Peyer's patch (tissue), 4 donors: ENCODE measurements around the gene ATP11A. TPM values are rescaled to one million over a fixed set of nuclear protein-coding genes. Genes with fewer than 3 reads are reported as not detected.

Experiments used
- DNase-seq, 3 donors: peaks; one replicate each; pipeline ENCODE4 v3.0.0-alpha.2; 2017 to 2019
- H3K27ac ChIP-seq, 4 donors: fragments of 200-600 bp; sonication (generic); one replicate each; pipeline ENCODE4 v1.5.1; 2016 to 2019
- H3K27me3 ChIP-seq, 2 donors: fragments of 200-600 bp; sonication (generic); one replicate each; pipeline ENCODE4 v1.5.1; 2019
- H3K36me3 ChIP-seq, 3 donors: fragments of 200-600 bp; sonication (generic); one replicate each; pipeline ENCODE4 v1.5.1; 2016 to 2019
- H3K4me1 ChIP-seq, 4 donors: fragments of 200-600 bp; sonication (generic); one replicate each; pipeline ENCODE4 v1.5.1; 2016 to 2019
- H3K4me3 ChIP-seq, 4 donors: fragments of 200-600 bp; sonication (generic); 1 replicate in 3 of 4; 2 replicates in 1 of 4; pipeline ENCODE4 v1.5.1; 2016 to 2019; ENCODE audit warnings: mild to moderate bottlenecking in 1 of 4
- H3K9me3 ChIP-seq, 4 donors: fragments of 200-600 bp; sonication (generic); one replicate each; pipeline ENCODE4 v1.5.1; 2016 to 2019; ENCODE audit warnings: mild to moderate bottlenecking in 1 of 4
- CTCF ChIP-seq, 6 experiments: fragments of 450-650 bp in 4 of 6; fragments of 200-600 bp in 2 of 6; sonication (generic) in 1 of 6; IDR thresholded peaks; one replicate each; pipeline ENCODE4 v1.5.1; 2017 to 2019; ENCODE audit warnings: antibody characterized with exemption in 6 of 6, mild to moderate bottlenecking in 3 of 6, moderate library complexity in 1 of 6
- POLR2A ChIP-seq, 2 donors: fragments of 450-650 bp; IDR thresholded peaks; one replicate each; pipeline ENCODE4 v1.5.1; 2017; ENCODE audit warnings: antibody characterized with exemption in 2 of 2, mild to moderate bottlenecking in 2 of 2, moderate library complexity in 2 of 2
- total RNA-seq, 4 donors: library from RNA; depleted of rRNA; stranded (reverse); fragments of >200 nt; gene quantifications; one replicate each; pipeline ENCODE4 v1.1.0, GENCODE V29; 2016

Gene ATP11A
- total RNA-seq, 4 donors from 2014 or later: 33.1 to 64.2 (median 53.7) TPM

- Histone ChIP-seq H3K27ac (no peak overlapping the region), H3K27me3 (no peaks in the 10 kb centered on the region), H3K36me3 (peaks cover 0 to 36% (median 0%) of the 10 kb centered on the region in 3 donors), H3K9me3 (no peaks in the 10 kb centered on the region), H3K4me1 (no peaks in the 10 kb centered on the region), H3K4me3 (no peak overlapping the region)
- TF ChIP-seq POLR2A (IDR thresholded peaks at IDR 0.05): no peak
- TF ChIP-seq CTCF (IDR thresholded peaks at IDR 0.05): no peak
- peak in 1 of 3 donors; percentile 40 for DNase-seq
These were observed 152.6 kb downstream of the ATP11A start for GRCh38 chr13:112842343-112842856.

GRCh38 chr13:112842931-112843391 lies 153.1 kb downstream of the ATP11A start:
- H3K4me3 ChIP-seq: no peak overlapping the region
- TF ChIP-seq POLR2A (IDR thresholded peaks at IDR 0.05): no peak
- TF ChIP-seq CTCF (IDR thresholded peaks at IDR 0.05): no peak
- H3K4me1 ChIP-seq: no peaks in the 10 kb centered on the region
- no peaks in the 10 kb centered on the region for H3K27me3 ChIP-seq
- no peak overlapping the region for H3K27ac ChIP-seq
- peaks cover 0 to 32% (median 0%) of the 10 kb centered on the region in 3 donors for H3K36me3 ChIP-seq
- H3K9me3 ChIP-seq: no peaks in the 10 kb centered on the region
- peak in 2 of 3 donors; percentile 43 to 44 for DNase-seq

- TF ChIP-seq POLR2A (IDR thresholded peaks at IDR 0.05): no peak
- no peak for TF ChIP-seq CTCF (IDR thresholded peaks at IDR 0.05)
- Histone ChIP-seq H3K27ac (no peak overlapping the region), H3K27me3 (no peaks in the 10 kb centered on the region), H3K4me3 (no peak overlapping the region), H3K36me3 (peaks cover 0 to 27% (median 0%) of the 10 kb centered on the region in 3 donors), H3K9me3 (no peaks in the 10 kb centered on the region), H3K4me1 (no peaks in the 10 kb centered on the region)
- DNase-seq: peak in 2 of 3 donors; percentile 27 to 29
These were observed 153.7 kb downstream of the ATP11A start for GRCh38 chr13:112843392-112844111.

GRCh38 chr13:112844411-112844810 lies 154.6 kb downstream of the ATP11A start:
- no peak for TF ChIP-seq POLR2A (IDR thresholded peaks at IDR 0.05)
- no peak for TF ChIP-seq CTCF (IDR thresholded peaks at IDR 0.05)
- Histone ChIP-seq H3K27ac (no peak overlapping the region), H3K36me3 (peaks cover 0 to 20% (median 0%) of the 10 kb centered on the region in 3 donors), H3K27me3 (no peaks in the 10 kb centered on the region), H3K9me3 (no peaks in the 10 kb centered on the region), H3K4me1 (no peaks in the 10 kb centered on the region), H3K4me3 (no peak overlapping the region)
- peak in 2 of 3 donors; percentile 34 to 35 for DNase-seq

- no peak overlapping the region for H3K27ac ChIP-seq
- H3K4me1 ChIP-seq: no peaks in the 10 kb centered on the region
- H3K9me3 ChIP-seq: no peaks in the 10 kb centered on the region
- DNase-seq: peak in 1 of 3 donors; percentile 26
- no peaks in the 10 kb centered on the region for H3K27me3 ChIP-seq
- H3K4me3 ChIP-seq: no peak overlapping the region
- TF ChIP-seq POLR2A (IDR thresholded peaks at IDR 0.05) (no peak), CTCF (IDR thresholded peaks at IDR 0.05) (no peak)
- peaks cover 0 to 20% (median 0%) of the 10 kb centered on the region in 3 donors for H3K36me3 ChIP-seq
These were observed 155.0 kb downstream of the ATP11A start for GRCh38 chr13:112844879-112845278.
